Spleen (tissue), 11 donors: ENCODE results near the gene SARNP. TPM values are rescaled to one million over a fixed set of nuclear protein-coding genes. Genes with fewer than 3 reads are reported as not detected.

ENCODE experiments used
- DNase-seq: peaks from one replicate; pipeline ENCODE4 v3.0.0-alpha.2; 2020
- H3K27ac ChIP-seq, 8 donors: fragments of 200-600 bp; sonication (generic) in 7 of 8; 1 replicate in 4 of 8; 2 replicates in 4 of 8; pipeline versions ENCODE4 v1.5.0 to v1.8.0; 2016 to 2021; ENCODE audit warnings: inconsistent platforms in 4 of 8, mild to moderate bottlenecking in 4 of 8, moderate library complexity in 1 of 8
- H3K27me3 ChIP-seq, 7 donors: fragments of 200-600 bp; sonication (generic) in 6 of 7; replicated peaks in 1 of 7; 1 replicate in 4 of 7; 2 replicates in 3 of 7; pipeline versions ENCODE4 v1.5.0 to v1.8.0; 2016 to 2021; ENCODE audit warnings: inconsistent platforms in 3 of 7, mild to moderate bottlenecking in 1 of 7
- H3K36me3 ChIP-seq, 6 donors: fragments of 200-600 bp; sonication (generic) in 5 of 6; 1 replicate in 4 of 6; 2 replicates in 2 of 6; pipeline versions ENCODE4 v1.5.0 to v1.8.0; 2016 to 2021; ENCODE audit warnings: inconsistent platforms in 2 of 6
- H3K4me1 ChIP-seq, 6 donors: fragments of 200-600 bp; sonication (generic) in 5 of 6; 1 replicate in 3 of 6; 2 replicates in 3 of 6; pipeline versions ENCODE4 v1.5.0 to v1.8.0; 2016 to 2021; ENCODE audit warnings: inconsistent platforms in 3 of 6
- H3K4me3 ChIP-seq, 8 donors: fragments of 200-600 bp; sonication (generic) in 7 of 8; 1 replicate in 4 of 8; 2 replicates in 4 of 8; pipeline versions ENCODE4 v1.5.0 to v1.8.0; 2016 to 2021; ENCODE audit warnings: inconsistent platforms in 4 of 8, mild to moderate bottlenecking in 4 of 8, moderate library complexity in 2 of 8
- H3K9me3 ChIP-seq, 8 donors: fragments of 200-600 bp; sonication (generic) in 7 of 8; 1 replicate in 4 of 8; 2 replicates in 4 of 8; pipeline versions ENCODE4 v1.5.0 to v1.8.0; 2016 to 2021; ENCODE audit warnings: inconsistent platforms in 4 of 8
- CTCF ChIP-seq, 11 experiments: fragments of 200-600 bp in 7 of 11; fragments of 450-650 bp in 4 of 11; sonication (generic) in 4 of 11; IDR thresholded peaks in 8 of 11; conservative IDR thresholded peaks in 3 of 11; 1 replicate in 7 of 11; 2 replicates in 4 of 11; pipeline versions ENCODE4 v1.4.0 to v1.8.0; 2016 to 2021; ENCODE audit warnings: antibody characterized with exemption in 11 of 11, inconsistent platforms in 4 of 11, mild to moderate bottlenecking in 1 of 11
- POLR2A ChIP-seq, 3 donors: fragments of 450-650 bp; IDR thresholded peaks; one replicate each; pipeline ENCODE4 v1.5.1; 2017; ENCODE audit warnings: antibody characterized with exemption in 3 of 3, mild to moderate bottlenecking in 1 of 3
- POLR2AphosphoS5 ChIP-seq, 3 donors: sonication (generic); formaldehyde crosslinking; IDR thresholded peaks; one replicate each; pipeline ENCODE4 v1.5.1; 2017; ENCODE audit warnings: antibody characterized with exemption in 3 of 3
- WGBS, 5 donors: extraction: QIAGEN DNeasy Blood & Tissue Kit in 3 of 5; methylation state at CpG; one replicate each; pipeline versions ENCODE4 v1.1.5 to v1.1.7; 2013 to 2018; 5-methylcytosine and 5-hydroxymethylcytosine counted together
- intact Hi-C: fragments of 100-400 bp; cut with DNase I; formaldehyde crosslinking; loops from one replicate; pipeline ENCODE4 v1.15.0; 2023; ENCODE audit warnings: low total_unique reads
- polyA plus RNA-seq, 3 donors: library from polyadenylated mRNA; stranded (reverse); fragments of 200-250 nt; gene quantifications; one replicate each; pipeline ENCODE4 v1.2.1, GENCODE V29; 2013
- total RNA-seq, 7 donors: library from RNA; depleted of rRNA in 3 of 7; stranded (reverse); fragments of >200 nt in 3 of 7; fragmentation: NEBNext Ultra II Directional in 4 of 7; extraction: Animal tissue kit (Norgen Biotek cat#: 25700) in 4 of 7; gene quantifications; one replicate each; pipeline versions ENCODE4 v1.1.0 to v1.2.1, GENCODE V29; 2016 to 2021
- donor health status: healthy with polysubstance abuse.
- donor health status: DM: no; HTN: no; CAD: no; lungs with moderate emphysema.
- donor health status: DM: no; HTN: no; CAD: no.
- donor health status: Bipolar disorder and iron deficiency.
- donor health status: healthy.
- donor health status: DM: no; HTN: no; CAD: no.
- donor health status: DM: yes; HTN: yes; CAD: no.

Gene SARNP
- total and polyA plus RNA-seq, 10 donors = 40.0 to 97.6 (median 60.3) TPM

- DNase-seq = no peak
- Histone ChIP-seq H3K4me1 (peaks cover 9 to 43% (median 34%) of the 10 kb centered on the region in 6 donors), H3K36me3 (peaks cover 0 to 37% (median 11%) of the 10 kb centered on the region in 6 donors), H3K4me3 (no peak overlapping the region), H3K27ac (peak overlapping the region in 1 of 8 donors; percentile 87), H3K9me3 (no peaks in the 10 kb centered on the region), H3K27me3 (peaks cover 0 to 24% (median 2%) of the 10 kb centered on the region in 7 donors)
- intact Hi-C loops = no loop called here
- TF ChIP-seq POLR2AphosphoS5 (IDR thresholded peaks at IDR 0.05) (no peak), POLR2A (IDR thresholded peaks at IDR 0.05) (no peak), CTCF (IDR thresholded peaks at IDR 0.05 in 8 of 11, conservative IDR thresholded peaks at IDR 0.05 in 3 of 11) (no peak)
Measured at GRCh38 chr12:55746913-55747231, 70.7 kb downstream of the SARNP start.

DNA sequence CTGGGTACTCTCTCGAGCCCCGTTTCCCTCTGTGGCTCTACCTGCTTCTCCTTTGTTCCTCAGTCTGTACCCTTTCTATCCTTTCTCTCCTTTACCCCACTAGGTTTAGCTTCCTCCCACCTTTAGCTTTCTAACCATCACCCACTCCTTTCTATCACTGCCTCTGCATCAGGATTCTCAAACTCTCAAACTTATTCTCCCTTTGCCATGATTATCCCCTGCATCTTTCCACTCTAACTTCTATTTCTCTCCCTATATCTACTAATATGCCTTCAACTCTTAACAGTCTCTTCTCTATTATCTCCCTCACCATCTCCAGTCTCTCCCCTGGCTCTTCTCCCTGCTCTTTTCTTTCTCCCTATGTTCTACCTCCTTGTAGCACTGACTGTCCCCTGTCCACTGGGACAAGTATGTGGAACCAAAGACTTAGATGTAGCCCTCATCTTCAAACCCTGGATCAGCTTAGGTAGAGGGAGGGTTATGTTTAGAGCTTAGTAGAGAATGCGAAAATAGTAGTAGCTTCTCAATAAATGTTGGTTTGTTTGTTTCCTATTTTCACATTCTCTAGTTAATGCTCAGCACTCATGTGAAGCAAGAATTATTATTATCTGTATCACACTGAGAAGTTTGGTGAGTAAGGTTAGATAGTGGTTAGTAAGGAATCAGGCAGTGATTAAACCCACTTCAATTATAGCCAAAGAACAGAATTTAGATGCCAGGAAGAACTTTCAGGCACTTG lies 71.2 kb downstream of the SARNP start:
- Histone ChIP-seq H3K27me3 (peaks cover 0 to 27% (median 2%) of the 10 kb centered on the region in 7 donors), H3K4me3 (peak overlapping the region in 3 of 8 donors; percentile 56 to 97 (median 86)), H3K4me1 (peaks cover 9 to 45% (median 34%) of the 10 kb centered on the region in 6 donors), H3K9me3 (no peaks in the 10 kb centered on the region), H3K27ac (peak overlapping the region in 6 of 8 donors; percentile 15 to 87 (median 72)), H3K36me3 (peaks cover 0 to 32% (median 7%) of the 10 kb centered on the region in 6 donors)
- TF ChIP-seq POLR2AphosphoS5 (IDR thresholded peaks at IDR 0.05) (no peak), CTCF (IDR thresholded peaks at IDR 0.05 in 8 of 11, conservative IDR thresholded peaks at IDR 0.05 in 3 of 11) (no peak), POLR2A (IDR thresholded peaks at IDR 0.05) (no peak)
- DNase-seq = no peak
- intact Hi-C loops = no loop called here
- WGBS, 5 donors = 43 to 64% (median 50%) methylated on average over 3 of the region's 3 CpGs

DNA sequence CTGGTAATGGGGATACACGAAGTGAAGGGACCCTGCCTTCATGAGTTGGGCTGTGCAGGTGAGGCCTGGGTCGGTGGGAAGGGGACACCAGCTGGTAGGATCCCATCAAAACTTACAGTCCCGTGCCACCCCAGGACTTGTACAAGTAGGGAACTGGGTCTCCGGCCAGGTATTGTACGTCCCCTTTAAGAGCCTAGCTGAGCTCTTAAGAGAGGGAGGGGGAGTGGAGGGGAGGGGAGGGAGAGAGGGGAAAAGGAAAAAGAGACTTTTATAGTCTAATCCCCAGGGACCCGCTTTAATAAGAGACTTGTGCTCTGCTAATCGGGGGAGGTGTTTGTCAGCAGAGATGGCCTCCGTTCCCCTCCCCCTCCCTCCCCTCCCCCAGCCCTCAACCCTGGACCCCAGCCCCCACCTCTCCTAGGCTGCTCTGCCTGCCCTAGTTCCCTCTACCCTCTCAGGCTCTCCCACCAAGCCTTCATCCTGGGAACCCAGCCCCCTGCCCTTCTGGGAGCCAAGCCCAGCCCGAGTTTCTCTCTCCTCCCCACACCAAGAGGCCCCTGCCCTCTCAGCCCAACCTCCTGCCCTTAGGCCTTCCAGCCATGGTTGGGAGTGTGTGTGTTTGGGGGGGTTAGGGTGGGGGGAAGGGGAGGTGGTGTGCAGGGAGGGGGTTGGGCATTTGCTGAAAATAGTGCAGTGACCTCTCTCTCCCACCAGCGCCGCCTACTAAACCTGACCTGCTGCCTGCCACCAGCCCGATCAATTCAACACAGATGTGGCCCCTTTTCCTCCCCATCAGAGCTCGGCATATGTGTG lies 72.0 kb downstream of the SARNP start:
- intact Hi-C loops = no loop called here
- no peak for DNase-seq
- Histone ChIP-seq H3K4me1 (peaks cover 9 to 45% (median 34%) of the 10 kb centered on the region in 6 donors), H3K9me3 (no peaks in the 10 kb centered on the region), H3K4me3 (peak overlapping the region in 4 of 8 donors; percentile 5 to 97 (median 71)), H3K36me3 (peaks cover 0 to 24% (median 5%) of the 10 kb centered on the region in 6 donors), H3K27me3 (peaks cover 0 to 27% (median 2%) of the 10 kb centered on the region in 7 donors), H3K27ac (peak overlapping the region in 6 of 8 donors; percentile 15 to 87 (median 72))
- 23 to 35% (median 25%) methylated on average over 13 of the region's 13 CpGs for WGBS, 5 donors
- TF ChIP-seq POLR2AphosphoS5 (IDR thresholded peaks at IDR 0.05) (no peak), CTCF (IDR thresholded peaks at IDR 0.05 in 8 of 11, conservative IDR thresholded peaks at IDR 0.05 in 3 of 11) (no peak), POLR2A (IDR thresholded peaks at IDR 0.05) (no peak)
